GM12874 (cell line): ENCODE measurements around the gene WBP2.

Experiments
- CTCF ChIP-seq: IDR thresholded peaks from 2 replicates; pipeline ENCODE4 v1.5.1; 2011; ENCODE audit warnings: low read depth, mild to moderate bottlenecking, control low read depth, low read length, moderate library complexity; ENCODE audit not compliant: insufficient read depth

The WBP2 gene

GRCh38 chr17:75825748-75826370 lies 29.3 kb downstream of the WBP2 start:
- TF ChIP-seq CTCF: no peak

GRCh38 chr17:75825149-75825552 lies 30.0 kb downstream of the WBP2 start:
- TF ChIP-seq CTCF: no peak

- no peak for TF ChIP-seq CTCF
Observed at GRCh38 chr17:75824666-75825065, 30.5 kb downstream of the WBP2 start.

- no peak for TF ChIP-seq CTCF
Observed at GRCh38 chr17:75824050-75824552, 31.0 kb downstream of the WBP2 start.

GRCh38 chr17:75823257-75824041 lies 31.7 kb downstream of the WBP2 start:
- TF ChIP-seq CTCF: no peak

GRCh38 chr17:75822800-75823166 lies 32.4 kb downstream of the WBP2 start:
- no peak for TF ChIP-seq CTCF

- no peak for TF ChIP-seq CTCF
Observed at GRCh38 chr17:75822119-75822799, 32.9 kb downstream of the WBP2 start.
